ENCODE data around the gene GNPTG.
"Not testable (repeated sequence)": the region's sequence is repeated elsewhere in the genome, so short reads cannot be mapped to it uniquely, and the experiment has no call there.

The GNPTG gene

GRCh38 chr16:1320097-1320496 lies 31.6 kb upstream of the GNPTG start:
- no peak for DNase-seq

- DNase-seq: no peak
Measured at GRCh38 chr16:1320658-1321240, 31.0 kb upstream of the GNPTG start.

GRCh38 chr16:1322407-1322806 lies 29.3 kb upstream of the GNPTG start:
- no peak for DNase-seq

DNA sequence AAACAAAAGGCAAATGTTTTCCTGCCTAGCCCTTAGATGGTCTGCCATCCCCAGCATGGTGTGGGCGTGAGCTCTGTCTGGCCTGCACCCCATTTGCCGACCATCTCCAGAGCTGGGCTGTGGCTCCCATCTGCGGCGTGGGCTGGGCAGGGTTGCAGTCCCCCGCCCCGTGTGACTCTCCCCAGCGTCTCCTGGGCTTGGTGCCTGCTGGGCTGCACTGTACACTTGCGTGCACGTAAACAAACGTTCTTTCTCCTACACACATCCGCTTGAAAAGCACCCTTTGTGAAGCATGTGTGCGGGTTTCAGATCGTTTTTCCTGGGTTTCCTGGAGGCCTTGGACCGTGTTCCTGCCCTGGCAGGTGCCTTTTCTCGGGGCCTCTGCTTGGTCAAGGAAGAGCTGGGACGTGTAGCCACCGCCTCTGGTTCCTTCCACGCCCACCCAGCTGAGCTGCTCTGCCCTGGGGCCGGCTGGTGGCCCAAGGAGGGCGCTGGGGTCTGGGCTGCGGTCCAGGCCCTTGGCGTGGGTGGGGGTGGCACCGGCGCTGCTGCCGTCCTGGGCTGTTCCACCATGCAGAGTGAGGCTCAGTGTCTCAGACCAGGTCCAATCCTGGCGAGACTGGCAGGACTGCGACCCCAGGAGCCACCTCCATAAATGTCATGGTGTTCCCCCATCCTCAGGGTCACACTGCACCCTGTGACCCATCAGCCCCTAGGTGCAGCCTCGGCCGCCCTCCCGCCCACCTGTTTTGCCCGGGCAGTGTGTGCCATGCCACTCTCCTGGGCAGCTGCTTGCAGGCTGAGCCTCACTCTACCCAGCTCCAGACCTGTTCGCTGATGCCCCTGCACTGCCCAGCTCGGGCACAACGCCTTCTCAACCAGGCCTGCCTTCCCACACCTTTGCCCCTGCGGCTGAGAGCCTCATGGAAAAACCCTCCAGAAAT lies 28.2 kb upstream of the GNPTG start:
- DNase-seq: no peak

- no peak for DNase-seq
Measured at GRCh38 chr16:1324286-1324826, 27.4 kb upstream of the GNPTG start.

GRCh38 chr16:1325261-1325660 lies 26.5 kb upstream of the GNPTG start:
- DNase-seq: no peak

GRCh38 chr16:1325673-1326371 lies 25.9 kb upstream of the GNPTG start:
- DNase-seq: no peak

DNA sequence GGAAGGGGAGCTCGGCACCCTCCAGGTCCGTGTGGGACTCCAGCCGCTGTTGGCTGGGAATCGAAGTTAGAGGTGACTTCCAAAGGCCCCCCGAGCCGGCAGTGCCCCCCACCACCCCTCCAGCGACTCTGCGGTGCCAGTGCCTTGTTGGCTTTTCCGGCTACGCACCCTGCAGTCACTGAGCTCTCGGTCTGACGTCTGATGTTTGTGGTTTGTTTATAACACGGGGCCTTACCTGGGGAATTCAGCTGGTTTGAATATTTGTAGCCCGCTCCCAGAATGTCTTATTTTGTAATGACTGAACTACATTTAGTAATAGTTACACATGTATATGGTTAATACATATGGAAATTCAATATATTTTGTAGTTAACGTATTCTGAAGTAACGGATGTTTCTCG lies 25.3 kb upstream of the GNPTG start:
- no peak for DNase-seq

DNA sequence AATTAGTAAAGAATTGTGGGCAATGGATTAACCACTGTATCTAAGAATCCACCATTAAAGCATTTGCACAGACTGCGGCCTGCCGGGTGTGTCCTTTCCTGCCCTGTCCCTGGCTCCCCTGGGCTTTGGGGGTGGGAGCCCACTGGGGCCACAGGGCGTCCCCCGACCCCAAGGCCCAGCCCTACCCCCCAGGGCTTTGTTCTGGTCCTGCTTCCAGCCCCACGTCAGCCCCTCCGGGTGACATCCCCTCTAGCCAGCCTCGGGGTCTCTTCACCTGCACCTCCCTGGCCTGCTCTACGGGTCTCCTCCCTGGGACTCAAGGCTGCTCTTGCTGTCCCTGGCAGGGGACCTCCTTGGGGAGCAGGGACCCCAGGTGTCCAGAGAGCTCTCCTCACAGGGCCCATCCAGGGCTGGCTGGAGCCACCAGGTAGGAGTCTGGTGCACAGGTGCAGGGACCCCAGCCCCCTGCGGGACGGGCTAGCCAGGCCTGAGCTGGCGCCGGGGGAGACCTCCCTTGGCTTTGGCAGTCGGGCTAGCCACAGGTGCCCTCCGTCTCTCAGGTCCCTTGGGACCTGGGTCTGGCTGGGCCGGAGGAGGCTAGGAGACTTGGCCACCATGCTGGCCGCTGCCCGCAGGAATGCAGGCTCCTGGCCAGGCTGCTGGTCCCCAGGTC lies 24.6 kb upstream of the GNPTG start:
- DNase-seq: no peak

DNA sequence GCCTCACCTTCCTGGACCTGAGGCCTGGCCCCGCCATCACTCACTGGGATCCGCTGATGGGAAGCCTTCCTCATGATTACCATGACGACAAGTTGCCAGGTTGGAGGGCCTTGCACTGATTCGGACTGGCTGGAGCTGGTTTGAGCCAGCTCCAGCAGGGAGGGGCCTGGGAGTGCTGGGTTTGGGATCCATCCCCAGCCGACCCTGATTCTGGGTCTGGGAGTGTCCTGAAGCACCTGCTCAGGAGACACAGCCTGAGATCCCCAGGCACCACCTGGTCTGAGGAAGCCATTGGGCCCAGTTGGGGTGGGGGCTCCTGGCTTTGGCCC lies 24.1 kb upstream of the GNPTG start:
- DNase-seq: no peak

GRCh38 chr16:1328136-1328535 lies 23.6 kb upstream of the GNPTG start:
- DNase-seq: not testable (repeated sequence)

- not testable (repeated sequence) for DNase-seq
Measured at GRCh38 chr16:1328961-1329360, 22.8 kb upstream of the GNPTG start.

- no peak for DNase-seq
Measured at GRCh38 chr16:1330260-1330914, 21.3 kb upstream of the GNPTG start.

GRCh38 chr16:1330931-1331711 lies 20.6 kb upstream of the GNPTG start:
- DNase-seq: no peak

DNA sequence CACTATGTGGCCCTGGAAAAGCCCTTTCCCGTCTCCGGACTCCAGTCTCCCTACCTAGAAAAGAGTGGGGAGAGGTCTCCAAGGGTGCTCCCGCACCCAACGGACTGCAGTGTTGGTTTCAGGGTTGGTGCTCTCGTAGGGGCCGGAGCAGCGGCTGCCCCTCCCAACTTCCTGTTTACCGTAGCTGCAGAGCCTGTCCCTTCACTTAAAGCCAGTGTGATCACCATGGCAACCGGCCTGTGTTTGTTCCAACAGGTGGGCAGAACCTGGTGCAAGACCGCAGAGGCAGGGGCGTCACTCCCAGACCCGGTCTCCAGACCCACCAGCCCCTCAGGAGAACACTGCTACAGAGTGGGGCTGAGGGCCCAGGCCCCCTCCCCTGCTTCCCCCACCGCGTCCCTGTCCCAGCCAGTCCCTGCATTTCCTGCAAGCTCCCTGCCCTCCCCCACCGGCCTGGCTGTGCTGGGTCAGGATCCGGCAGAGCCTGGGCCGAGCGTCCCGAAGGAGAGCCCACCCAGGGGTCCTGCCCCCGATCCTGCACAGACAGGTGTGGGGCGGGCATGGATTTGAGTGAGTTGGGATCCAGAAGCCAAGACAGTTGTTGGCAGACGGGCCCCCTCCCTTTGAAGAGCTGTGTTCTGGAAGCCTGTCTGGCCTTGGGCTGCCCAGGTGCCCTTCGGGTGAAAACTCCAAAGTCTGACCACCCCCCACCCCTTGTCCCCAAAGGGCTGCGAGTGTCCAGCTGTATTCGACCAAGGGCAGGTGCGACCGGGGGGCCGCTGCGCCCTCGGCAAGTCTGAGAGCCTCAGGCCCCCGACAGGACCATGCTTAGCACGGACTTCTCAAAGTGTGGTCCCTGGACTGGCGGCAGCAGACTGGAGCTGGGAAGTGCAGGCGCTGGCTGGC lies 19.8 kb upstream of the GNPTG start:
- no peak for DNase-seq

- no peak for DNase-seq
Measured at GRCh38 chr16:1332618-1333148, 19.0 kb upstream of the GNPTG start.

GRCh38 chr16:1333149-1333812 lies 18.4 kb upstream of the GNPTG start, which contains the start of gene BAIAP3:
BAIAP3 (plus strand) TSS chr16:1333645; CDS start chr16:1338550, 4,905 bp downstream.
- no peak for DNase-seq

DNA sequence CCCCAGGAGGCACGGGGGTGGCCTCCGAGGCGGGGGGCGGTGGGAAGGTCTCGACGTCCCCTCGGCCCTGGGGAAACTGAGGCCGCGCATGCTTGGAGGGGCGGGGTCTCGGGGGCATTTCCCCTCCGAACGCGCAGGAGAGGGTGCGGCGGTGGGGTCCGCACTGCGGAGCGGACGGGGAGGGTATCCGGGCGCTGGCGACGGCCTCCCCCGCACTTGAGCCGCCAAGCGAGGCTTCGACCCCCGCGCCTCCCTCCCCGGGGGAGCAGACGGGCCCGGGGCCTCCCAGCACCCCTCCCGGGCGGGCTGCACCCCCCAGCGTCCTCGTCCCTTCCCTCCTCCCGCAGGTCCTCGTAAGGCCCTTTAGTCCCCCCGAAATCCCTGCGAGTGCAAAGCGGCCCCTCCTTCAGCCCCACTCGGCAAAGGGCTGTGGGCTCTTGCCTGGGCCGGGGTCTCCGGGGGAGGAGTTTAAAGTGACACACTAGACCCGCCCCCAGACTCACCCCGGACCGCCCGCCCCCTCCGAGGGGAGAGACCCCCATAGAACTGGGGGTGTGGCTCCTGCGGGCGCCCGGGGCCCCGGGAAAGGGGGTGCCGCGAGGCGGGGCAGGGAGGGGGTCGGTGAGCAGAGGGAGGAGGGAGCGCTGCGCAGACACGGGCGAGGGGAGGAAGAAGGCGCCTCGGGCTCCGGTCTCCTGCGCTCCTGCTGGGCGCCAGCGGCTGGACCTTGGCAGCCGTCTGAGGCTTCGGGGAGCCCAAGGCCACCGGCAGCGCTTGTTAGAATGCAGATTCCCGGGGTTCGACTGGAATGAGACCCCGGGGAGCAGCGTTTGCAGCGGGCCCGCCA lies 17.7 kb upstream of the GNPTG start:
- no peak for DNase-seq

DNA sequence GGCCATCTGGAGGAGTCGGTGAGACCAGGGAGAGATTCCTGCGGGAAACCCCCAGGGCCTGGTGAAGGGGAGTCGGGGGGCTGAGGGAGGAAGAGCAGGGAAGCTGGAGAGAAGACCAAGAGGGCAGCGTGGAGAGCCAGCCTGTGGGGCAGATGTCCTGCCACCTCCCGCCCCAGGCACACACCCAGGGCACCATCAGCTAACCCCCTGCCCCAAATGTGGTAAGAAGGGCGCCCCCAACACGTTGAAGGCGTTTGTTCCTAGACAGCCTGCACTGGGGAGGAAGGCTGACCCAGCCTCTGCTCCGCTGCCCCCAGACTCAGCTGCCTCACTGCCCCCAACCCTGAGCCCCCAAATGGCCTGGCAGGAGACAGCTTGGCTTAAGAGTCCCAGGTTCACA lies 17.0 kb upstream of the GNPTG start:
- no peak for DNase-seq
